ENCODE results near the gene PIGV.
A peak's percentile ranks its signal among the peaks of the same experiment; 100 is the strongest.

PIGV gene

GRCh38 chr1:26774462-26774861 is 13.3 kb upstream of the PIGV start:
- no peak for DNase-seq

DNA sequence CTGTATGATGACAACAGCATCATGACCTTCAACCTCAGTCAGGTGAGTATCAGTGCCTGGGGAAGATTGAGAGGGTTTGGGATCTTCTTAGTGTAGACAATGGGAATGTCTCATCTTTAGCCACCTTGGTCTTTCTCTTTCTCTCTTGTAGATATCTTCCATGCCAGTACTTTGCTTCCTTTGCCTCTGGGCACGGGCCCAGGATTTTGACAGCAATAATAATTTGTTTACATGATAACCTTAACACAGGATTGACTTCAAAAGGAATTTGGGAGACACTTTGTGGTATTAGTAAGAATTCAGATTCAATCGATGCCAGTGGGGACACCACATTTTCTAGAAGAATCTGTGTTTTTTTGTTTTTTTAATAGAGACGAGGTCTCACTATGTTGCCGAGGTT is 12.1 kb upstream of the PIGV start:
- DNase-seq: no peak

DNA sequence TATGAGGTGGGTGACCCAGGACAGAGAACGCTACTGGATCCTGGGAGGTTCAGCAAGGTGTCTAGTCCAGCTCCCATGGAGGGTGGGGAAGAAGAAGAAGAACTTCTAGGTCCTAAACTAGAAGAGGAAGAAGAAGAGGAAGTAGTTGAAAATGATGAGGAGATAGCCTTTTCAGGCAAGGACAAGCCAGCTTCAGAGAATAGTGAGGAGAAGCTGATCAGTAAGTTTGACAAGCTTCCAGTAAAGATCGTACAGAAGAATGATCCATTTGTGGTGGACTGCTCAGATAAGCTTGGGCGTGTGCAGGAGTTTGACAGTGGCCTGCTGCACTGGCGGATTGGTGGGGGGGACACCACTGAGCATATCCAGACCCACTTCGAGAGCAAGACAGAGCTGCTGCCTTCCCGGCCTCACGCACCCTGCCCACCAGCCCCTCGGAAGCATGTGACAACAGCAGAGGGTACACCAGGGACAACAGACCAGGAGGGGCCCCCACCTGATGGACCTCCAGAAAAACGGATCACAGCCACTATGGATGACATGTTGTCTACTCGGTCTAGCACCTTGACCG is 8.6 kb upstream of the PIGV start:
- no peak for DNase-seq

DNA sequence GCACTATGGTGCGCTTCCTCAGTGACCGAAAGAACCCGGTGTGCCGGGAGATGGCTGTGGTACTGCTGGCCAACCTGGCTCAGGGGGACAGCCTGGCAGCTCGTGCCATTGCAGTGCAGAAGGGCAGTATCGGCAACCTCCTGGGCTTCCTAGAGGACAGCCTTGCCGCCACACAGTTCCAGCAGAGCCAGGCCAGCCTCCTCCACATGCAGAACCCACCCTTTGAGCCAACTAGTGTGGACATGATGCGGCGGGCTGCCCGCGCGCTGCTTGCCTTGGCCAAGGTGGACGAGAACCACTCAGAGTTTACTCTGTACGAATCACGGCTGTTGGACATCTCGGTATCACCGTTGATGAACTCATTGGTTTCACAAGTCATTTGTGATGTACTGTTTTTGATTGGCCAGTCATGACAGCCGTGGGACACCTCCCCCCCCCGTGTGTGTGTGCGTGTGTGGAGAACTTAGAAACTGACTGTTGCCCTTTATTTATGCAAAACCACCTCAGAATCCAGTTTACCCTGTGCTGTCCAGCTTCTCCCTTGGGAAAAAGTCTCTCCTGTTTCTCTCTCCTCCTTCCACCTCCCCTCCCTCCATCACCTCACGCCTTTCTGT is 7.3 kb upstream of the PIGV start:
- DNase-seq: no peak

DNA sequence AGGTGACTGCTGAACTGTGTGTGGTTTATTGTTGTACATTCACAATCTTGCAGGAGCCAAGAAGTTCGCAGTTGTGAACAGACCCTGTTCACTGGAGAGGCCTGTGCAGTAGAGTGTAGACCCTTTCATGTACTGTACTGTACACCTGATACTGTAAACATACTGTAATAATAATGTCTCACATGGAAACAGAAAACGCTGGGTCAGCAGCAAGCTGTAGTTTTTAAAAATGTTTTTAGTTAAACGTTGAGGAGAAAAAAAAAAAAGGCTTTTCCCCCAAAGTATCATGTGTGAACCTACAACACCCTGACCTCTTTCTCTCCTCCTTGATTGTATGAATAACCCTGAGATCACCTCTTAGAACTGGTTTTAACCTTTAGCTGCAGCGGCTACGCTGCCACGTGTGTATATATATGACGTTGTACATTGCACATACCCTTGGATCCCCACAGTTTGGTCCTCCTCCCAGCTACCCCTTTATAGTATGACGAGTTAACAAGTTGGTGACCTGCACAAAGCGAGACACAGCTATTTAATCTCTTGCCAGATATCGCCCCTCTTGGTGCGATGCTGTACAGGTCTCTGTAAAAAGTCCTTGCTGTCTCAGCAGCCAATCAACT is 6.4 kb upstream of the PIGV start:
- no peak for DNase-seq

GRCh38 chr1:26782521-26783212 is 5.1 kb upstream of the PIGV start:
- no peak for DNase-seq

- no peak for DNase-seq
Observed at GRCh38 chr1:26783646-26784022, 4.1 kb upstream of the PIGV start.

GRCh38 chr1:26784023-26784871 is 3.5 kb upstream of the PIGV start:
- no peak for DNase-seq

- no peak for DNase-seq
Observed at GRCh38 chr1:26784886-26785285, 2.9 kb upstream of the PIGV start.

DNA sequence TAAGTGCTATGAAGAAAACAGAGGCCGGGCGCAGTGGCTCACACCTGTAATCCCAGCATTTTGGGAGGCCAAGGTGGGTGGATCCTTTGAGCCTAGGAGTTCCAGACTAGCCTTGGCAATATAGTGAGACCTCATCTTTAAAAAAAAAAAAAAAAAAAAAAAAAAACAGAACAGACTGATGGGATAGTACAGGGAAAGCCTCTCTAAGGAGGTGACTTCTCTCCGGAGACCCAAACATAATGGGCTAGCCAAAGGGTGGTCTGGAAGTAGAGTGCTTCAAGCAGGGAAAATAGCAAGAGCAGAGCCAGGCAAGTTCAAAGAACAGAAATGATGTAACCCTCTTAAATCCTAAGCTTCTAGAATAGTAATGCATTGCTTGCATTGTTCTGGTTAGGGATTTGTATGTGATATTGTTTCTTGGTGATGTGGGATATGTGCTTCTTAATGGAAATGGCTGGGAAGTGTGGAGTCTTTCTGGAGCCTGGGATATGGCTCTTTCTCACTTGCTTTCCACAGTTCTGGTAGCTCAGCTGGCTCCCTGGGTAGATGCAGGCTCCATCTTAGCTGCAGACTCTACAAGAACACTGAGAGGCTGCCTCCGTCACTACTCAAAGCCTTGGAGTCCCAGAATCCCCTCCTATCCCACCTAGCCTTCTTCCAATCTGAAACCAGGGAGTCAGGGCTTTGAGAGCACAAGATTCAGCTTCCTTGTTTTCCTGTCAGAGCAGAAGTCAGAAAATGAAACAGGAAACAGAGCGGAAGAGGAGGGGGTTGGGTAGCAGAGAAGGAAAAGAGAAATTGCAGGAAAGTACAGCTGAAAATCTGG is 1.9 kb upstream of the PIGV start:
- no peak for DNase-seq

DNA sequence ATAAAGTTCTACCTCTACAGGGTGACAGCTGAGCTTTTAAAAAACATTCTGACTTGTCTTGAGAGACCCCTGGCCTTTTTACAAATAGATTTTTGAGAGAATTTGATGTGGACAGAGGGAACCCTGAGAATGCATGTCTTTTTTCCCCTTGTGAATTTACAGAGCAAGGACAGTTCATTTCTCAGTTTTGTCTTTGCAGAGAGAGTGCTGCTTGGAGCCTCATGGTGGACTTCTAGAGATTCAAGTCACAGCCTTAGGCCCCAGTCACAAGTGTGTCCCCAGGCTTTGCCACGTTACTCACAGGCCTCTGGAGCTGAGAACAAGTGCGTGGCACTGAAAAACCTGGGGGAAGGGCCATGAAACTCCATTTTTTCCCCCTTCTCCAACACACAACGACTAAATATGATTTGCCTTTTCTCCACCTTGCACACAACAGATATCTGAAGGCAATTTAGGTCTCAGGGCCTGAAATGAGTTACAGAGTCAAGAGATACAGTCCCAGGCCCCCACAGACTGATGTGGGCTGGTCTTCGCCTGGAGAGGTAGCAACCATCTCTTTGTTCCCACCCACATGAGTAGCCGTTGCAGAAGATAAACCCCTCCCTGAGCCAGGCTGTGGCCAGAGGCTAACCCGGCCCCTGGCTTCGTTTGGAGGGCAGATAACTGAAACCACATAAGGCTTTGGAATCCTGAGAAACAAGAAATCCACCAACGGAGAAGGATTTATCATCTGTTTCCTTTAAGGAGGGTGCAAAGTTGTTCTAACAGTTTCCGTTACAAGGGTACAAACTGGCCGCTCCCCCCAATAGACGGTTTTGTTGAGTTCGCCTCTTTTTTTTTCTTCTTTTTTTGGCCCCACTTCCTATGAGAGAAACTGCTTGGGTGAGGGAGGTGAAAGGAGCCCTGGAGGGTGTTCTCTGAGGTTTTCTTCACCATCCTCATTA is 1.0 kb upstream of the PIGV start:
- peak; percentile 26 for DNase-seq

DNA sequence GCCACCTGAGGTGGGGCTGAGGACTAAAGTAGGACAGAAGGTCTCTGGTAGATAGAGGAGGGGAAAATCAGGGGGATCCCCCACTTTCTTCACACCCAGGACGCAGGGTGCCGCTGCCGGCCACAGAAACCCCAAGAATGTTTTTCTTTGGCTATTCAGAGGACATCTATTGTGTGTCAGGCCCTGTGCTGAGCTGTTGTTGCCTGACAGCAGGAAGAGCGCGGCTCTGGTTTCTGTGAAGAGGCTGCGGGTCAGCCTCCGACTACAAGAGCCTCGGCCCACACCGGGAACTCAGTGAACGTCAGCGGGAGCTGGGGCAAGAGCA is 407 bp upstream of the PIGV start:
- DNase-seq: peak; percentile 74

GRCh38 chr1:26788515-26788785 is 700 bp downstream of the PIGV start:
- no peak for DNase-seq

- peak; percentile 88 for DNase-seq
Observed at GRCh38 chr1:26788836-26789611, 1.3 kb downstream of the PIGV start.

- no peak for DNase-seq
Observed at GRCh38 chr1:26789612-26789865, 1.8 kb downstream of the PIGV start.

DNA sequence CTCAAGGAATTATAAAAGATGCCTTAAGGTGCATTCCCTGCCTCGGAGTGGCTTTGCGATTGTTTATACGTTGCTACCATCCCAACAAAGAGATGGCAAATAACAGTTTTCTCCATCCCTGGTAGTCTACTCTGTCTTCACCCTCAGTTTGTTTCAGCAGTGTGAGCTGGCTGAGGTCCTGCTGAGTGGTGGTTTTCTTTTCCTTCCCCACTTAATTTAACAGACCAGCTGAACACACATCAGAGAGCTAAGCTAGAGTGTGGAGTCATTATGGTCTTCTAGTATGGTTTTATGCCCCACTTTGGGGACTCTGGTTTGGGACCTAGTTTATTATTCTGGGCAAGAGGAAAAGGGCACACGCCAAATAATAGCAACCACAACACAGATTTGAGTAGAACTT is 2.2 kb downstream of the PIGV start:
- no peak for DNase-seq

DNA sequence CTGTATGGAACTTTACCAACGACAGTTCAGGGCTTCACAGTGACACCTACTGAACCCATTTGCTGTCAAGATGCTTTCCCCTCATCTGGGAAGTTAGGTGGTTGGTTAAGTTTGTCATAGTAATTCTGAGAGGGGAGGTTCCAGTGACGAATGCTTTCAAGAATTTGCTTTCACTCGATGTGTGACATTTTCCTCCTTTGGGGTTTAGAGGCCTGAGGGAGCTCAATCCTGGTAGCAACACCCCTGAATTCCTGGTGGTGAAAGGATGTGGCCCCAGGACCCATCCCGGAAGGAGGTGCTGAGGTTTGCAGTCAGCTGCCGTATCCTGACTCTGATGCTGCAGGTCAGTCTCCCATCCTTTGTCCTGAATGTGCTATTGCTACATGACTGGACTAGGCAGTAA is 2.8 kb downstream of the PIGV start:
- DNase-seq: no peak

- no peak for DNase-seq
Observed at GRCh38 chr1:26791148-26791547, 3.4 kb downstream of the PIGV start.

DNA sequence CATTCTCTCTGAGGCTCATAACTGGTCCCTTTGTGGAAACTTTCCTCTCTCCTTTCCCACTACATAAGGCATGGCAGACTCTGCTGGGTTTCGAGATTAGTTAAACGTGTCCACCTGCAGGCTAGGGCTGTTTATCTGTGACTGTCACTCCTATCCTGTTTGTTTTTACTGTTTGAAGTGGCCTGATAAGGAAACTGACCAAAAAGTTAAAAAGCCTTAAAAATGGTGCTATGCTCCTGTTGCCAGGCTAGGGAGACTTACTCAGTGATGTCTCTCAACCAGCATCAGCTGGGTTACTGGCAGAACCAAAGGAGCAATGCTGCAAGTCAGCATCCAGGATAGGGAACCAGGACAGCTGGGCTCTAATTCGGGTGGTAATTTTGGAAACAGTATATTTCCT is 3.9 kb downstream of the PIGV start:
- DNase-seq: no peak

GRCh38 chr1:26792924-26793323 is 5.2 kb downstream of the PIGV start:
- DNase-seq: no peak

DNA sequence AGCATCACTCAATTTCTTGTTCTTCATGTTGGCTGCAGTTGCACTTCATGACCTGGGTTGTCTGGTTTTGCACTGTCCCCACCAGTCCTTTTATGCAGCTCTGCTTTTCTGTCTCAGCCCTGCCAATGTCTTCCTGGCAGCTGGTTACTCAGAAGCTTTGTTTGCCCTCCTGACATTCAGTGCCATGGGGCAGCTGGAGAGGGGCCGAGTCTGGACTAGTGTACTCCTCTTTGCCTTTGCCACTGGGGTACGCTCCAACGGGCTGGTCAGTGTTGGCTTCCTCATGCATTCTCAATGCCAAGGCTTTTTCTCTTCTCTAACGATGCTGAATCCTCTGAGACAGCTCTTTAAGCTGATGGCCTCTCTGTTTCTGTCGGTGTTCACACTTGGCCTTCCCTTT is 6.6 kb downstream of the PIGV start:
- no peak for DNase-seq
